GM11168 (cell line): ENCODE results near the gene UBAC1.
"Not testable (repeated sequence)": the region's sequence is repeated elsewhere in the genome, so short reads cannot be mapped to it uniquely, and the experiment has no call there.

Experiments
- in situ Hi-C: fragments of 300-500 bp; cut with MboI; formaldehyde crosslinking; loops from one replicate; pipeline ENCODE4 v1.12.0; 2022; ENCODE audit warnings: low sequenced_read_pairs; ENCODE audit not compliant: unreplicated experiment

Gene UBAC1

DNA sequence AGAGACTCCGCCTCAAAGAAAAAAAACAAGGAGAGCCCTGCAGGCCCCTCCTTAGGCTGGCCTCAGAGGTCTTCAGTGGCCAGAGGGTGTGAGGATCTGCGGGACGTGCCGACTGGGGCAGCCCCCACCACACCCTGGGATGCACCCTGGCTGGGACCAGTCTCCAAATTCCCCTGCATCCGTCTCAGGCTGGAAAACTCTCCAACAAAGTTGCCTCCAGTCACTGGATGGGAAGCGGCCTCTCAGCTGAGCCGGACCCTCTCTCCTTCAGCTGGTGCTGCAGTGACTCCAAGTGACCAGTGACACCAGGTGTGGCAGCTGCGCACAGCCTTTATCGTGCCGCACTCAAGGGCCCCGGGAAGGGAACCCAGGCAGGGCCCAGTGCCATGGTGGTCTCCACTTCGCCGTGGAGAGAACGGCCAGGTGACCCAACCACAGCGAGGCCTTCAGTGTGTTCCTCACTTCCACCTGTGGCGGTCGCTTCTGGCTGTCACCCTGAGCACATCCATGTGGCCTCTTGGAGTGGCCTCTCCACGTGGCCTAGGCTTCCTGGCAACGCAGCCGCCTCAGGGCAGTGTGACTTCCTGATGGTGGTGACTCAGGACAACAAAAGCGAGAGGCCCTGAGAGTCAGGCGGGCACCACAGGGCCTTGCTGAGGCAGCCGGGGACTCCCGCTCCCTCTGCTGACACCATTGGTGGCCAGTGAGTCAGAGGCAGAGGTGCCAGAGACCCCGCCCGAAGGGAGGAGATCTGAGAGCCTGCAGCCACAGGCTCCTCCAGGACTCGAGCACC is 34.6 kb downstream of the UBAC1 start:
- in situ Hi-C loops, result no loop called here

DNA sequence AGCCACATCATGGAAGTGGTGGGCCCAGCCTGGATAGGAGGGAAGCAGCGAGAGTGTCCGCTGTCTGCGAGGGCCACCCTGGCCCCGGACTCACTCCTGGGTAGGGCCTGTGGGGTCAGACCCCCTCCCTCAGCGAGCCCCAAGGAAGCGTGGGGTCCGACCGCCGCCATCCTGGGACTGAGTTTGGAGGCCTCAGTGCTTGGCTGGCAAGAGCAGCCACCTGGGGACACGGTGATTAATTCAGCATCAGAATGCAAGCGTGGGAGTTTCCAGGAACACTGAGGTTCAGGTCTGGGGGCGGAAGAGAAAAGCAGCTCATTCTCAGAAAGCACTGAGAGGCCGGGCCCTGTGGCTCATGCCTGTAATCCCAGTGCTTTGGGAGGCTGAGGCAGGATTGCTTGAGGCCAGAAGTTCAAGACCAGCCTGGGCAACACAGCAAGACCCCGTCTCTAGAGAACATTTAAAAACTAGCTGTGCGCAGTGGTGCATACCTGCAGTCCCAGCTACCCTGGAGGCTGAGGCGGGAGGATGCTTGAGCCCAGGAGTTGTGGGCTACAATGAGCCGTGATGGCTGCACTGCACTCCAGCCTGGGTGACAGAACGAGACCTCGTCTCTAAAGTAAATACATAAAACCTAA is 35.6 kb downstream of the UBAC1 start:
- in situ Hi-C loops, result no loop called here

GRCh38 chr9:135924628-135925338 is 36.4 kb downstream of the UBAC1 start:
- in situ Hi-C loops, result no loop called here

DNA sequence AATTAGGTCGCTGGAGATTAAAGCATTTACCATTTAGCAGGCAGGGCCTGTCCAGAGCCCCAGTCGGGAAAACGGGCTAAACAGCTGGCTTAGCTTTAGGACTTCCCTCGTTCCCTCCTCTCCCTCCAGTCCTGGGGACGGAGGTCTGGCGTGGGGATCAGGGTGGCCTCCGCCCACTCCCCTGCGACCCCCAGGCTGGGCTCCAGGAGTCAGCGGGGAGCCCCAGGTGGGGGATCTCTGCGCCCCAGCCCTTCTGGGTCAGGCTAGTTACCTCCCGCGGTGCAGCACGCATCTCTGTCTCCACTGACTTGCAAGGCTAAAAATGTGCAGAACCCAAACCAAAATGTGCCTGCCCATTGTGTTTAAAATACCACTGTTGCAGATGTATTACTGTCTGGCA is 37.7 kb downstream of the UBAC1 start:
- in situ Hi-C loops, result no loop called here

DNA sequence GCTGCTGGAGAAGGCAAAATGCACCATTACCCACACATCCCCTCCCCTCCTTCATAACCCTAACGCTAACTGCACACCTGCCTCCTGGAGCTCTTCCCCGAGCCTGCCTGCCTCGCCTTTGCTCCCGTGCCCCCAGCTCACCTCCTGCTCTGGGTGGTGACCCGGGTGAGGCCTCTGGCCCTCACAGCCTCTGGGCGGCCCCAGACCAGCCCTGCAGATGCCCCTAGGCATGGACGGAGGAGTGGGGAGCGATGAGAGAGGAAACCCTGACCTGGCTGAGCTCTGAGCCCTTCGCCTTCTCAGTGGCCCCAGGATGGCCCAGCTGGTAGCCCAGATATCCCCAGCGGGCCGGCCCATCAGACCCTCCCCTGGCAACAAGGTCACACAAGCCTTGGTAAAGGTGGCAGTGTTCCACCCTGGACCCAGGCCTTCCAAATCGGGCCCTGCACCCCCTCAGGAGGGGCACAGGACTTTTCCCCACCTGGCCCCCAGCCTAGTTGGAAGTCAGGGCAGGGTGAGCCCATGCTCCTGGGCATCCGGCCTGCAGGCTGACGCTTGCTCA is 39.3 kb downstream of the UBAC1 start:
- in situ Hi-C loops, result no loop called here

DNA sequence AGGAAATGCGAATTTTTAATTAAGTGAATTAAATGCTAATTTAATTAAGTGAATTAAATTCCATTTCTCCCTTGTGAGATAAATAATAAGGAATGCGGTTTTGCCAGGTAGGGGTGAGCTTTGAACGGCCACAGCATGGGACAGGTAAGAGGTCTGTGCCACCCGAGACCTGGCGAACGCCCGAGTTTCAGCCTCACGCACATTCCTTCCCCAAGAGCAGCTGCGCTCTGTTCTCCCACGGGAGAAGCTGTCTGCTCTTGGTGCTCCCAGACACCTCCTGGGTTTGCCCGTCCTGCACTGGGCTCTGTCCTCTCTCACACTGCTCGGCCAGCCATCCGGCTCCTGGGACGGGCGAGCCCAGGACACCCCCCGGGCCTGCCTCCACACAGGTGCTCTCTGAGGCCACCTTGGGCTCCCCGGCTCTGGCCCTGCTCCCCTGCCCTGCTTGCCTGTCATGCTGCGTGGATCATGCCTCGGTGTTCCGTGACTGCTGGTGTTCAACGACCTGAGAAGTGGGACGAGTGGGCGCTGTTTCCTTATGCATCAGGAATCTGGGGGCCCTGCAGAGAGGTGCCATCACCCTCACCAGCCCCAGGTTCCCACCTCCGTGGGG is 40.1 kb downstream of the UBAC1 start:
- in situ Hi-C loops, result no loop called here

- in situ Hi-C loops, result no loop called here
These were observed 40.8 kb downstream of the UBAC1 start for GRCh38 chr9:135920256-135920930.

- in situ Hi-C loops, result no loop called here
These were observed 41.8 kb downstream of the UBAC1 start for GRCh38 chr9:135919318-135919890.

DNA sequence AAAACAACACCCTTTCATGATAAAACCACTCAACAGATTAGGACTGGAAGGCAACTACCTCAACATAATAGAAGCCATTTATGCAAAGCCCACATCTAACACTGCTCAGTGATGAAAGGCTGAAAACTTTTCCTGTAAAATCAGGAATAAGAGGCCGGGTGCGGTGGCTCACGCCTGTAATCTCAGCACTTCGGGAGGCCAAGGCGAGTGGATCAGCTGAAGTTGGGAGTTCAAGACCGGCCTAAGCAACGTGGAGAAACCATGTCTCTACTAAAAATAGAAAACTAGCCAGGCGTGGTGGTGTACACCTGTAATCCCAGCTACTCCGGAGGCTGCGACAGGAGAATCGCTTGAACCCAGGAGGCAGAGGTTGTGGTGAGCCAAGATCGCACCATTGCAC is 44.9 kb downstream of the UBAC1 start:
- in situ Hi-C loops, result not testable (repeated sequence)

GRCh38 chr9:135914921-135915320 is 46.3 kb downstream of the UBAC1 start:
- in situ Hi-C loops, result no loop called here

DNA sequence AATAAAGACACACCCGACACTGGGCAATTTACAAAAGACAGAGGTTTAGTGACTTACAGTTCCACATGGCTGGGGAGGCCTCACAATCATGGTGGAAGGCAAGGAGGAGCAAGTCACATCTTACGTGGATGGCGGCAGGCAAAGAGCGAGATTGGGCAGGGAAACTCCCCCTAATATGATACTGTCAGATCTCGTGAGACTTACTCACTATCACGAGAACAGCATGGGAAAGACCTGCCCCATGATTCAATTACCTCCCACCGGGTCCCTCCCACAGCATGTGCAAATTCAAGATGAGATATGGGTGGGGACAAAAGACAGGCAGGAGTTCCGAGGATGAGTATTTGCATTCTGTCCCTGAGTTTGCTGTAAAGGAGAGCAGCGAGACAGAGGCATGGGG is 49.9 kb downstream of the UBAC1 start:
- in situ Hi-C loops, result not testable (repeated sequence)

DNA sequence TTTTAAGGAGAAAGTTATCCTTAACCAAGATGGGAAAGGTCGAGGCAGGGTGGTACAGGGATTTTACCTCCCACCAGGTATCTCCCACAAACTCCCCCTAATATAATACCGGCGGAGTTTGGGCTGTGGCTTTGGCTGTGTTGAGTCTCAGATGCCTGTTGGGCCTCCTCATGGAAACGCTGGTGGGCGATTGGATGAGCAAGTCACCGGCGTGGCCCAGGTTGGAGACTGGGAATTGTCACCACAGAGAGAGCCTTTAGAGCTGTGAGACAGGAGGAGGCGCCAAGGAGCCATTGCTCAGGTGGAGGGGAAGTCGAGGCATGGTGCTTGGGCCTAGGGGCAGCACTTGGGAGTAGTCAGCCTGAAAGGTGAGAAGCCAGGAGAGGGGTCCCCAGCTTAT is 50.4 kb downstream of the UBAC1 start:
- in situ Hi-C loops, result no loop called here

GRCh38 chr9:135910216-135910615 is 51.0 kb downstream of the UBAC1 start:
- in situ Hi-C loops, result no loop called here

DNA sequence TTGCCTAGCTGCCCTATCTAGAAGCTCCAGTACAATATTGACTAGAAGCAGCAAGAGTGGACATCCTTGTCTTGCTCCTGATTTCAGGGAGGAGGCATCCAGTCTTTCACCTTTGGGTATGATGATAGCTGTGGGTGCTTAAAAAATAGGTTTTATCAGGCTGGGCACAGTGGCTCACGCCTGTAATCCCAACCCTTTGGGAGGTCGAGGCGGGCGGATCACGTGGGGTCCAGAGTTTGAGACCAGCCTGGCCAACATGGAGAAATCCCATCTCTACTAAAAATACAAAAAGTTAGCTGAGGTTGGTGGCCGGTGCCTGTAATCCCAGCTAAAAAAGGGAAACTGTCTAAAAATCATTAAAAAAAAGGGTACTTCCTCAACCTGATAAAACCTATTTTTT is 51.8 kb downstream of the UBAC1 start:
- in situ Hi-C loops, result no loop called here

- in situ Hi-C loops, result no loop called here
These were observed 52.4 kb downstream of the UBAC1 start for GRCh38 chr9:135908754-135909204.

- in situ Hi-C loops, result no loop called here
These were observed 53.0 kb downstream of the UBAC1 start for GRCh38 chr9:135908093-135908753.

- in situ Hi-C loops, result no loop called here
These were observed 53.6 kb downstream of the UBAC1 start, which contains the start of gene CAMSAP1 for GRCh38 chr9:135907431-135908092. CAMSAP1 (minus strand) TSS chr9:135907546; CDS start chr9:135907159, 387 bp downstream.

- in situ Hi-C loops, result no loop called here
These were observed 54.2 kb downstream of the UBAC1 start for GRCh38 chr9:135907006-135907430.
